ENCODE data around the gene EFNA5.

EFNA5 gene

DNA sequence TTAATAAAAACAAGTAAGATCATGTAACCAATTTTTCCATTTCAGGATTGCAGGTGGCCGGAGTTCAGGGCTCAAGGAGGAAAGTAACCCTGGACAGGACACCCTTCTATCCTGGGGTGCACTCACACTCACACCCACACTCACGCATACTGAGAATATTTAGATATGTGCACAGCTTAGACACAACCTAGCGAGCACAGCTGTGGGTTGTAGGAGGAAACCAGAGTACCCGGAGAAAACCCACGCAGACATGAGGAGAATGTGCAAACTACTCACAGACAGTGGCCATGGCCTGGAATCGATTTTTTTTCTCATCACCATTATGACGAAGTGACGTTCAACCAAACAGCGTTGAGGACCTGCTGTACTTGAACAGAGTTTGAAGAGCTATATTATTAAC lies 4.5 kb upstream of the EFNA5 start:
- no peak for TF ChIP-seq CTCF (IDR thresholded peaks at IDR 0.05; ENCODE audit: low read depth, low read length, missing control alignments)
- in situ Hi-C loops (cut with HindIII; ENCODE audit: low sequenced_read_pairs), result no loop called here
- H3K4me3 ChIP-seq (ENCODE audit: low read depth, low read length), result no peak overlapping the region
- no peak for DNase-seq (ENCODE audit: low read depth)

GRCh38 chr5:107674655-107675054 lies 3.9 kb upstream of the EFNA5 start:
- DNase-seq (ENCODE audit: low read depth), result no peak
- TF ChIP-seq CTCF (IDR thresholded peaks at IDR 0.05; ENCODE audit: low read depth, low read length, missing control alignments), result no peak
- in situ Hi-C loops (cut with HindIII; ENCODE audit: low sequenced_read_pairs), result no loop called here
- H3K4me3 ChIP-seq (ENCODE audit: low read depth, low read length), result no peak overlapping the region

- peak; percentile 86 for DNase-seq (ENCODE audit: low read depth)
- in situ Hi-C loops (cut with HindIII; ENCODE audit: low sequenced_read_pairs), result no loop called here
- peak; percentile 98 for TF ChIP-seq CTCF (IDR thresholded peaks at IDR 0.05; ENCODE audit: low read depth, low read length, missing control alignments)
- H3K4me3 ChIP-seq (ENCODE audit: low read depth, low read length), result peak overlapping the region; percentile 57
Observed at GRCh38 chr5:107673368-107674136, 2.8 kb upstream of the EFNA5 start.

- peak overlapping the region; percentile 57 for H3K4me3 ChIP-seq (ENCODE audit: low read depth, low read length)
- no peak for DNase-seq (ENCODE audit: low read depth)
Observed at GRCh38 chr5:107673039-107673367, 2.3 kb upstream of the EFNA5 start.

DNA sequence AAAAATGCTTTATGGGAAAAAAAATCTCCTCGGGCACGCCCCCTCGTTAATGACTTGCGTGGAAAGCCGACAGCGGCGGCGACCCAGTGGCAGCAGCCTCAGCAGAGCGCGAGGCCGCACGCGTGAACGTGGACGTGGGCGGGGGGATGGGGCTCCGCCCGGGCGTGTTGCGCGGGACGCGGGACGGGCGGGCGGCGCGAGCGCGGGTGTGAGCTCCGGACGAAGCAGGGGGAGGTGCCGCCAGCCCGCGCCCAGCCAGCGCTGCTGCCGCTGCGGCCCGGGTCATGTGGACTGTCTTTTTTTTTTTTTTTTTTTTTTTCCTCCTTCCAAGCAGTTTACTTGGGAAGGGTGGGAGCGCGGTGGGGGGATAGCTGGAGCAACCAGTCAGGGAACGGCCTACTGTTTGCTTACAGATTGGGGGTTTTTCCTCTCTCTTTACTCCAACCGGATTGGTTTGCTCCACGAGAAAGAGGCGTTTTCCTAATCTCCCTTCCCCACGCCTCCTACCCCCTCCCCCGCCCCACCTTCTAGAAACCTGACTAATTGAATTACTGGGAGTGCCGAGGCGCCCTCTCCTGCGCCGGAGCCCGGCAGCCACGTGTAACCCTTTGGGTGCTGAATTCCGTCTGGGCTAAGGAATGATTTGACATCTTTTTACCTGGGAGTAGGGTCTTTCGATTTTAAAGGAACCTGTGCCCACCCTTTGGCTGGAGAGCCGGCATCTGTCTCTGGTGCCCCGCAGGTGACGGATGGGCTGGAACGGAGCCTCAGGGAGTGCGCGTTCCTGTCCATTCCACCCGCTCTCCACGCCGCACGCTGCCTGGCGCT lies 1.7 kb upstream of the EFNA5 start:
- H3K4me3 ChIP-seq (ENCODE audit: low read depth, low read length), result peak overlapping the region; percentile 57
- DNase-seq (ENCODE audit: low read depth), result peak; percentile 91
- in situ Hi-C loops (cut with HindIII; ENCODE audit: low sequenced_read_pairs), result no loop called here
- TF ChIP-seq CTCF (IDR thresholded peaks at IDR 0.05; ENCODE audit: low read depth, low read length, missing control alignments), result no peak

More at GRCh38 chr5:107673039-107673367, 2.3 kb upstream of the EFNA5 start:
- TF ChIP-seq CTCF (IDR thresholded peaks at IDR 0.05; ENCODE audit: low read depth, low read length, missing control alignments), result no peak
- in situ Hi-C loops (cut with HindIII; ENCODE audit: low sequenced_read_pairs), result no loop called here

GRCh38 chr5:107671742-107672210 lies 1.0 kb upstream of the EFNA5 start:
- in situ Hi-C loops (cut with HindIII; ENCODE audit: low sequenced_read_pairs), result no loop called here
- H3K4me3 ChIP-seq (ENCODE audit: low read depth, low read length), result peak overlapping the region; percentile 57
- no peak for DNase-seq (ENCODE audit: low read depth)
- TF ChIP-seq CTCF (IDR thresholded peaks at IDR 0.05; ENCODE audit: low read depth, low read length, missing control alignments), result no peak

Measured in astrocyte of the cerebellum (primary cell).